ENCODE data around the gene KRTAP9-1. TPM values are rescaled to one million over a fixed set of nuclear protein-coding genes. Genes with fewer than 3 reads are reported as not detected.
"Not testable (repeated sequence)": the region's sequence is repeated elsewhere in the genome, so short reads cannot be mapped to it uniquely, and the experiment has no call there.

Gene KRTAP9-1
- total RNA-seq, 1 donor from 2014 or later = not detected

DNA sequence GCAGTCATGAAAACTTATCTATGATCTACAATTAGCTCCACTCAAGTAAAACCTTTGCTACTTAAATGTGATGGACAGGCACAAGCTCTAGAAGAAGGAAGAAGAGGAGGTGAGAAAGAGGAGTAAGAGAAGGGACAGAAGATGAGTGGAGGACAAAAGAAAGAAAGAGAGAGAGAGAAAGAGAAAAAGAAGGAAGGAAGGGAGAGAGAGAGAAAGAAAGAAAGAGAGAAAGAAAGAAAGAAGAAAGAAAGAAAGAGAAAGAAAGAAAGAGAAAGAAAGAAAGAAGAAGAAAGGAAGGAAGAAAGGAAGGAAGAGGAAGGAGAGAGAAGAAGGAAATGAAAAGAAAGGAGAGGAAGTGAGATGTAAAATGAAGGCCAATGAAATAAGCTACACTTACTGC lies 40.4 kb downstream of the KRTAP9-1 start:
- TF ChIP-seq, protein P1, sequence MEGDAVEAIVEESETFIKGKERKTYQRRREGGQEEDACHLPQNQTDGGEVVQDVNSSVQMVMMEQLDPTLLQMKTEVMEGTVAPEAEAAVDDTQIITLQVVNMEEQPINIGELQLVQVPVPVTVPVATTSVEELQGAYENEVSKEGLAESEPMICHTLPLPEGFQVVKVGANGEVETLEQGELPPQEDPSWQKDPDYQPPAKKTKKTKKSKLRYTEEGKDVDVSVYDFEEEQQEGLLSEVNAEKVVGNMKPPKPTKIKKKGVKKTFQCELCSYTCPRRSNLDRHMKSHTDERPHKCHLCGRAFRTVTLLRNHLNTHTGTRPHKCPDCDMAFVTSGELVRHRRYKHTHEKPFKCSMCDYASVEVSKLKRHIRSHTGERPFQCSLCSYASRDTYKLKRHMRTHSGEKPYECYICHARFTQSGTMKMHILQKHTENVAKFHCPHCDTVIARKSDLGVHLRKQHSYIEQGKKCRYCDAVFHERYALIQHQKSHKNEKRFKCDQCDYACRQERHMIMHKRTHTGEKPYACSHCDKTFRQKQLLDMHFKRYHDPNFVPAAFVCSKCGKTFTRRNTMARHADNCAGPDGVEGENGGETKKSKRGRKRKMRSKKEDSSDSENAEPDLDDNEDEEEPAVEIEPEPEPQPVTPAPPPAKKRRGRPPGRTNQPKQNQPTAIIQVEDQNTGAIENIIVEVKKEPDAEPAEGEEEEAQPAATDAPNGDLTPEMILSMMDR (IDR thresholded peaks at IDR 0.05) = no peak
- no peak for ATAC-seq
- Histone ChIP-seq H3K4me1 (no peaks in the 10 kb centered on the region), H3K27me3 (ENCODE audit: low read depth) (peaks cover 16% of the 10 kb centered on the region), H3K4me3 (no peak overlapping the region), H3K36me3 (no peaks in the 10 kb centered on the region), H3K9me3 (no peaks in the 10 kb centered on the region), H3K27ac (no peak overlapping the region)
- no peak for DNase-seq
- intact Hi-C loops (cut with DNase I) = no loop called here

DNA sequence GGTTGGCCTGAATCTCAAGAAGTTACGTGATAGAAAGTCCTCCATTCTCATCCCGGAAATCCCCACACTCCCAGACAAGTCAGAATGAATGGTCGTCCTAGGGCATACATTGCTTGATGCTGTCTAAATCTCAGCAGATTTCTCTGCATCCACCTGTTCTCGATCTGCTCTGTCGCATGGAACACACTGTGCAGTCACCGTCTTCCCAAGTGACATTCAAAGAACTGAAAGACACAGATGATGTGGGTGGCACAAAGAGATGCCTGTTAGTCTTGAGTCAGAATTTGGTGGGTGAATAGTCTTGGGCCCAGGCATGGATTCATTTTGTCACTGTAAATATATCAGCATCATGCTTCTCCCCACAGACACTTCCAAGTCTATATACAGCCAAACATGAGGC lies 42.0 kb downstream of the KRTAP9-1 start:
- H3K27me3 ChIP-seq (ENCODE audit: low read depth) = peaks cover 16% of the 10 kb centered on the region
- H3K9me3 ChIP-seq = no peaks in the 10 kb centered on the region
- no peak for DNase-seq
- no peaks in the 10 kb centered on the region for H3K36me3 ChIP-seq
- no peak for ATAC-seq
- no peak overlapping the region for H3K4me3 ChIP-seq
- H3K27ac ChIP-seq = no peak overlapping the region
- TF ChIP-seq, protein P1 (IDR thresholded peaks at IDR 0.05) = no peak
- intact Hi-C loops (cut with DNase I) = no loop called here
- no peaks in the 10 kb centered on the region for H3K4me1 ChIP-seq

DNA sequence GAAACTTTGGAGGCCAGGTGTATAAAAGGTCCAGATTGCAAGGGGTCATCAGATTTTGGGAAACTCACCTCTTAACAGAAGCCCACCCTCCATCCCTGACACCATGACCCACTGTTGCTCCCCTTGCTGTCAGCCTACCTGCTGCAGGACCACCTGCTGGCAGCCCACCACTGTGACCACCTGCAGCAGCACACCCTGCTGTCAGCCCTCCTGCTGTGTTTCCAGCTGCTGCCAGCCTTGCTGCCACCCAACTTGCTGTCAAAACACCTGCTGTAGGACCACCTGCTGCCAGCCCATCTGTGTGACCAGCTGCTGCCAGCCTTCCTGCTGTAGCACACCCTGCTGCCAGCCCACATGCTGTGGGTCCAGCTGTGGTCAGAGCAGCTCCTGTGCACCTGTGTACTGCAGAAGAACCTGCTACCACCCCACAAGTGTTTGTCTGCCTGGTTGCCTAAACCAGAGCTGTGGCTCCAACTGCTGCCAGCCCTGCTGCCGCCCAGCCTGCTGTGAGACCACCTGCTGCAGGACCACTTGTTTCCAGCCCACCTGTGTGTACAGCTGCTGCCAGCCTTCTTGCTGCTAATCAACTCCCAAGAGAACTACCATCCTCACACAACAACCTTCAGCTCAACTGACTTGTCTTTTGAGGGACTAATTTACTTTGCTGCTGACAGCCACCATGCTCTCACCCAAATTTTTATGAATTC lies 42.9 kb downstream of the KRTAP9-1 start, which contains the start of gene KRTAP9-3:
Gene KRTAP9-3 (plus strand): TSS at position 51 of the 707 bp plus-strand sequence. CDS start 53 bp downstream, at position 104.
- intact Hi-C loops (cut with DNase I); DNase-seq; ATAC-seq; H3K9me3 ChIP-seq; H3K4me1 ChIP-seq; H3K36me3 ChIP-seq; H3K4me3 ChIP-seq; H3K27ac ChIP-seq: not testable (repeated sequence)
- H3K27me3 ChIP-seq (ENCODE audit: low read depth) = peaks cover 16% of the 10 kb centered on the region

DNA sequence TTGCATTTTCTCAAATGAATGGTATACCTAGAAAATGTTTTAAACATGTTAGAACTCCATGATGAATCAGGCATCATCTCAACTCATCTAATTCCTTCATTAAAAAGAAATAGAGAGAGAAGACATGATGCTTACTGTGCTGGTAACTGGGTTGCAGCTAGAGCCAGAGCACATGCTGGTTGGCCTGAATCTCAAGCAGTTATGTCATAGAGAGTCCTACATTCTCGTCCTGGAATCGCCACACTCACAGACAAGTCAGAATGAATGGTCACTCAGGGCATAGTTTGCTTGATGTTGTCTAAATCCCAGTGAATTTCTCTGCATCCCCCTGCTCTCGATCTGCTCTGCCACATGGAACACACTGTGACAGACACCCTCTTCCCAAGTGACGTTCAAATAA lies 47.4 kb downstream of the KRTAP9-1 start:
- DNase-seq; intact Hi-C loops (cut with DNase I); H3K4me1 ChIP-seq; H3K36me3 ChIP-seq; H3K9me3 ChIP-seq; ATAC-seq; H3K27me3 ChIP-seq (ENCODE audit: low read depth); H3K4me3 ChIP-seq; H3K27ac ChIP-seq: not testable (repeated sequence)

DNA sequence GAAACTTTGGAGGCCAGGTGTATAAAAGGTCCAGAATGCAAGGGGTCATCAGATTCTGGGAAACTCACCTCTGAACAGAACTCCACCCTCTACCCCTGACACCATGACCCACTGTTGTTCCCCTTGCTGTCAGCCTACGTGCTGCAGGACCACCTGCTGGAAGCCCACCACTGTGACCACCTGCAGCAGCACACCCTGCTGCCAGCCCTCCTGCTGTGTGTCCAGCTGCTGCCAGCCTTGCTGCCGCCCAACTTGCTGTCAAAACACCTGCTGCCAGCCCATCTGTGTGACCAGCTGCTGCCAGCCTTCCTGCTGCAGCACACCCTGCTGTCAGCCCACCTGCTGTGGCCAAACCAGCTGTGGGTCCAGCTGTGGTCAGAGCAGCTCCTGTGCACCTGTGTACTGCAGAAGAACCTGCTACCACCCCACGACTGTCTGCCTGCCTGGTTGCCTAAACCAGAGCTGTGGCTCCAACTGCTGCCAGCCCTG lies 48.3 kb downstream of the KRTAP9-1 start, which contains the start of gene KRTAP9-8:
Gene KRTAP9-8 (plus strand): TSS at position 51 of the 489 bp plus-strand sequence. CDS start 53 bp downstream, at position 104.
- H3K4me1 ChIP-seq; intact Hi-C loops (cut with DNase I); H3K27me3 ChIP-seq (ENCODE audit: low read depth); ATAC-seq; H3K9me3 ChIP-seq; H3K36me3 ChIP-seq; H3K4me3 ChIP-seq; DNase-seq; H3K27ac ChIP-seq: not testable (repeated sequence)

Other genes starting within 250 kb of the KRTAP9-1 start
- 0.59 TPM for gene KRT39, start 222.9 kb upstream of the KRTAP9-1 start, total RNA-seq
- gene KRT40, start 205.6 kb upstream of the KRTAP9-1 start, total RNA-seq = 0.27 TPM
- not detected for gene KRTAP3-3, start 195.7 kb upstream of the KRTAP9-1 start, total RNA-seq
- not detected for gene KRTAP3-2, start 190.0 kb upstream of the KRTAP9-1 start, total RNA-seq
- gene KRTAP3-1, start 180.8 kb upstream of the KRTAP9-1 start, total RNA-seq = not detected
- not detected for gene KRTAP1-5, start 162.7 kb upstream of the KRTAP9-1 start, total RNA-seq
- not detected for gene KRTAP1-4, start 159.7 kb upstream of the KRTAP9-1 start, total RNA-seq
- gene KRTAP1-3, start 155.0 kb upstream of the KRTAP9-1 start, total RNA-seq = not detected
- not detected for gene KRTAP1-1, start 148.4 kb upstream of the KRTAP9-1 start, total RNA-seq
- not detected for gene KRTAP2-1, start 142.6 kb upstream of the KRTAP9-1 start, total RNA-seq
- gene KRTAP2-2, start 134.7 kb upstream of the KRTAP9-1 start, total RNA-seq = not detected
- not detected for gene KRTAP2-3, start 129.8 kb upstream of the KRTAP9-1 start, total RNA-seq
- gene KRTAP2-4, start 124.0 kb upstream of the KRTAP9-1 start, total RNA-seq = not detected
- not detected for gene KRTAP4-7, start 105.7 kb upstream of the KRTAP9-1 start, total RNA-seq
- not detected for gene KRTAP4-8, start 91.7 kb upstream of the KRTAP9-1 start, total RNA-seq
- not detected for gene KRTAP4-16, start 87.7 kb upstream of the KRTAP9-1 start, total RNA-seq
- not detected for gene KRTAP4-9, start 84.5 kb upstream of the KRTAP9-1 start, total RNA-seq
- gene KRTAP4-11, start 71.5 kb upstream of the KRTAP9-1 start, total RNA-seq = not detected
- gene KRTAP4-12, start 65.7 kb upstream of the KRTAP9-1 start, total RNA-seq = not detected
- not detected for gene KRTAP4-6, start 49.3 kb upstream of the KRTAP9-1 start, total RNA-seq
- not detected for gene KRTAP4-5, start 40.1 kb upstream of the KRTAP9-1 start, total RNA-seq
- gene KRTAP4-4, start 29.1 kb upstream of the KRTAP9-1 start, total RNA-seq = not detected
- gene KRTAP4-3, start 21.7 kb upstream of the KRTAP9-1 start, total RNA-seq = not detected
- not detected for gene KRTAP4-2, start 11.7 kb upstream of the KRTAP9-1 start, total RNA-seq
- gene KRTAP4-1, start 5.0 kb upstream of the KRTAP9-1 start, total RNA-seq = not detected
- gene KRTAP9-2, start 36.8 kb downstream of the KRTAP9-1 start, total RNA-seq = not detected
- gene KRTAP9-3, start 42.6 kb downstream of the KRTAP9-1 start, total RNA-seq = not detected
- gene KRTAP9-8, start 48.1 kb downstream of the KRTAP9-1 start, total RNA-seq = not detected
- not detected for gene KRTAP9-4, start 59.8 kb downstream of the KRTAP9-1 start, total RNA-seq
- not detected for gene KRTAP9-9, start 65.5 kb downstream of the KRTAP9-1 start, total RNA-seq
- not detected for gene KRTAP9-6, start 75.5 kb downstream of the KRTAP9-1 start, total RNA-seq
- gene KRTAP9-7, start 85.8 kb downstream of the KRTAP9-1 start, total RNA-seq = not detected
- not detected for gene KRTAP29-1, start 113.0 kb downstream of the KRTAP9-1 start, total RNA-seq
- gene KRTAP16-1, start 119.4 kb downstream of the KRTAP9-1 start, total RNA-seq = not detected
- gene KRTAP17-1, start 125.8 kb downstream of the KRTAP9-1 start, total RNA-seq = not detected
- gene KRT33A, start 160.9 kb downstream of the KRTAP9-1 start, total RNA-seq = not detected
- not detected for gene KRT33B, start 179.9 kb downstream of the KRTAP9-1 start, total RNA-seq
- not detected for gene KRT34, start 192.4 kb downstream of the KRTAP9-1 start, total RNA-seq
- gene KRT31, start 207.7 kb downstream of the KRTAP9-1 start, total RNA-seq = not detected
- gene KRT37, start 234.7 kb downstream of the KRTAP9-1 start, total RNA-seq = not detected